Measurements from ENCODE around the gene RIMBP2.

GRCh38 chr12:130357241-130357640, 358.9 kb downstream of the RIMBP2 start:
- no peak for TF ChIP-seq CTCF (IDR thresholded peaks at IDR 0.05)
- no peak for TF ChIP-seq ZFX (IDR thresholded peaks at IDR 0.05; ENCODE audit: borderline replicate concordance)
